DLD1 (cell line): ENCODE results near the gene PTPN11.
"Not testable (repeated sequence)": the region's sequence is repeated elsewhere in the genome, so short reads cannot be mapped to it uniquely, and the experiment has no call there.

Experiments used
- in situ Hi-C: cut with HindIII; loops from 2 replicates; pipeline ENCODE4 v1.10.0; 2017; ENCODE audit warnings: low sequenced_read_pairs

The PTPN11 gene

GRCh38 chr12:112447106-112447505 lies 28.4 kb downstream of the PTPN11 start:
- in situ Hi-C loops: no loop called here

GRCh38 chr12:112448165-112448564 lies 29.4 kb downstream of the PTPN11 start:
- in situ Hi-C loops: not testable (repeated sequence)

- in situ Hi-C loops: no loop called here
Observed at GRCh38 chr12:112450725-112451124, 32.0 kb downstream of the PTPN11 start.

DNA sequence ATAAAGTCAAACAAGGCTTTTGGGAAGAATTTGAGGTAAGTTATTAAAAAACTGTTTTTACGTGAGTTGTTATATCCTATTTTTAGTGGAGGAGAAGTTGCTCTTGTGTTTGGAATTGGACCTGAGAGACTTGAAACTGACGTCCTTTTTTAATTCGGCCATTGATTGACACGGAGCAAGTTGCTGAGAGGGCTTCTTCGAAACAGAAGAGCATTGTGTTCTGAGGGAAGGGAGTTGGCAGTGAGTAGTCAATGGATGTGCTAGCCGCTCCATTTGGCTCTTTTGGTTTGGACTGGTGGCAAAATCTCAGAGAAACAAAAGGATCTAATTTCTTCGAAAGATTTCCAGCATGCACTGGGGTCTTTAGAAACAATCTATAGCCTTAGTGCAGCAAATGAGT lies 37.3 kb downstream of the PTPN11 start:
- in situ Hi-C loops: no loop called here

DNA sequence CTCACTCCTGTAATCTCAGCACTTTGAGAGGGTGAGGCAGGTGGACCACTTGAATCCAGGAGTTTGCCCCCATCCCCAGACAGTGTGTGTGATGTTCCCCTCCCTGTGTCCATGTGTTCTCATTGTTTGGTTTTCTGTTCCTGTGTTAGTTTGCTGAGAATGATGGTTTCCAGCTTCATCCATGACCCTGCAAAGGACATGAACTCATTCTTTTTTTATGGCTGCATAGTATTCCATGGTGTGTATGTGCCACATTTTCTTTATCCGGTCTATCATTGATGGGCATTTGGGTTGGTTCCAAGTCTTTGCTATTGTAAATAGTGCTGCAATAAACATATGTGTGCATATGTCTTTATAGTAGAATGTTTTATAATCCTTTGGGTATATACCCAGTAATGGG lies 38.4 kb downstream of the PTPN11 start:
- in situ Hi-C loops: not testable (repeated sequence)

DNA sequence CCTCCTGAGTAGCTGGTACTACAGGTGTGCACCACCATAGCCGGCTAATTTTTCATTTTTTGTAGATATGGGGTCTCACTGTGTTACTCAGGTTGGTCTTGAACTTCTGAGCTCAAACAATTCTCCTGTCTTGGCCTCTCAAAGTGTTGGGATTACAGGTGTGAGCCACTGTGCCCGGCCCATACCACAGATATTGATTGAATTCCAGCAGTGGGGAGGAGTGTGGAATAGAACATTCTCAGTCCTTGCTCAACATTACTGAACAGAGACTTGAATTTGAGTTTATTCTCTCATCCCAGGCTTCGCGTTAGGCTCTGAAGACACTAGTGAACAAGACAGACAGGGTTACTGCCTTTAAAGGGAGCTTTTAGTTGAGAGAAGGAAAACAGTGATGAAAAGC lies 39.6 kb downstream of the PTPN11 start:
- in situ Hi-C loops: no loop called here

DNA sequence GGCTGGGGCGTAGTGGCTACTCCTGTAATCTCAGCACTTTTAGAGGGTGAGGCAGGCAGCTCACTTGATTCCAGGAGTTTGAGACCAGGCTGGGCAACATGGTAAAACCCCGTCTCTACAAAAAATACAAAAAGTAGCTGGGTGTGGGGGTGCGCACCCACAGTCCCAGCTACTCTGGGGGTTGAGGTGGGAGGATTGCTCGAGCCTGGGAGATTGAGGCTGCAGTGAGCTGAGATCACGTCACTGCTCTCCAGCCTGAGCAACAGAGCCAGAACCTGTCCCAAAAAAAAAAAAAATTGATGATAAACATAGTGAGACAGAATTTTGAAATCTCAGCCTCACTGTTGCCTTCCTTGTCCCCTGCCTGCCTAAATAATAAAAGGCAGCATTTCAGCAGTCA lies 40.0 kb downstream of the PTPN11 start:
- in situ Hi-C loops: no loop called here

- in situ Hi-C loops: loop anchor here (10.0 kb wide), 1 partner anchor 119 kb away; no protein-coding TSS in a partner anchor
Observed at GRCh38 chr12:112463478-112463877, 44.7 kb downstream of the PTPN11 start.

DNA sequence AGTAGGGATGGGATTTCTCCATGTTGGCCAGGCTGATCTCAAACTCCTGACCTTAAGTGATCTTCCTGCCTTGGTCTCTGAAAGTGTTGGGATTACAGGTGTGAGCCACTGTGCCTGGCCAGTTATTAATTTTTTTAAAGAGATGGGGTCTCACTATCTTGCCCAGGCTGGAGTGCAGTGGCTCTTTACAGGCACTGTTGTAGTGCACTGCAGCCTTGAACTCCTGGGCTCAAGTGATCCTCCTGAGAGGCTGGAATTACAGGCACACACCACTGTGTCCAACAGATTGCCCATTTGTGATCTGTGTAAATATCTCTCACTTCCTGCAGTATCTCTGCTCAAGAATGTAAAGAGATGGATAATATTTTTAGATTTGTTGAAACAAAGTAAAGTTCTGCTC lies 45.9 kb downstream of the PTPN11 start:
- in situ Hi-C loops: loop anchor here (10.0 kb wide), 1 partner anchor 120 kb away; no protein-coding TSS in a partner anchor

GRCh38 chr12:112466011-112466422 lies 47.3 kb downstream of the PTPN11 start:
- in situ Hi-C loops: loop anchor here (10.0 kb wide), 1 partner anchor 121 kb away; no protein-coding TSS in a partner anchor

DNA sequence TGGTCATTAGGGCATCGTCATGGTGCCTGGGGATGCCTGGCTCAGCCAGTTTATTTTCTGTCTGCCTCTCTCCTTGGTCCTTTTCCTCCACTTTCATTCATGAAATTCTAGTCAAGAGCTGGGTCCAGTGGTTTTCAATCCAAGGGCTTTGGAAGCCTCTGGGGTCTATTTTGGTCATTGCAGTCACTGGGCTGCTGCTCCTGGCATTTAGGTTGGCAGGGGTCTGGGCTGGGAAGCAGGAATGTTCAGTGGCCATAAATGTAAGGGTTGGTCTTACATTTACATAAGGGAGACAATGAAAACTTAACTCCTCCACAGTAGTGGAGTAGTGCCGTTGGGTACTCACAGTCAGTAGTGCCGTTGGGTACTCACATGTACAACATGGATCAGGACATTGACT lies 48.1 kb downstream of the PTPN11 start:
- in situ Hi-C loops: loop anchor here (10.0 kb wide), 1 partner anchor 122 kb away; no protein-coding TSS in a partner anchor

DNA sequence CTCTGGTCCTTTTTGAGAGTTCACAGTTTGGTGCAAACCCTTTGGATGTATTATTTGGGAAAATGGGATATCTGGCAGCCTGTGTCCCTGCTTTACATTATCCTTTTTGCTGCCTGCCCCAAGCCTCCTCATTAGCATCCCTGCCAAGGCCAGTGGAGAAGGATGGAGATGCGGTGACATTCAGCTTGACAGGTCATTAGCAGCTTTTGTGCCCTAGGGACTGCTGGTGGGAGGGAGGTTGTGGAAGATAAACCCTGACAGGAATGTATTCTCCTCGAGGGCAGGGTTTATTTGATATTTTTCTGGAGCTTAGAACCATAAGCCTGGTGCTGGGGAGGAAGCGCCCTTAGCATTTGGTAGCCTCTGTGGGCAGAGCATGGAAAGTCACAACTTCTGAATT lies 49.3 kb downstream of the PTPN11 start:
- in situ Hi-C loops: loop anchor here (10.0 kb wide), 1 partner anchor 123 kb away; no protein-coding TSS in a partner anchor

DNA sequence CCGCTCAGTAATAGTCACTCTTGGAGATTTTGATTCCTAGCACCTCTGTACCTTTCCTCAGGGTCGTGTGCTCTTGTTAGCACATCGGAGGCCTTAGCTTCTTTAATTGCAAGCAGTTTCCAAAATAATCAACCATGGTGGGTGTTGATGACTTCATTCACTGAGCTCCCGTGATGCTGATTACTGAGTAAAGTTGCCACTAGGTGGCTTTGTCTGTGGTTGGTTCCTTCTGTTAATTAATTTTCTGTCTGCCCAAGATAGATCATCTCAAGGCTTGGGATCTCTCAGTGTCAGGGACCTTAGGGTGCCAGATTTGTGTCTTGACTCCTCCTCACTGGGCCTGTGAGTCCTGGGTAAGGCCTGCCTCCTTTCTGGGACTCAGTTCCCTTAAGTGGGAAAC lies 54.3 kb downstream of the PTPN11 start:
- in situ Hi-C loops: no loop called here

GRCh38 chr12:112479413-112479812 lies 60.7 kb downstream of the PTPN11 start:
- in situ Hi-C loops: no loop called here

GRCh38 chr12:112480931-112481330 lies 62.2 kb downstream of the PTPN11 start:
- in situ Hi-C loops: no loop called here

DNA sequence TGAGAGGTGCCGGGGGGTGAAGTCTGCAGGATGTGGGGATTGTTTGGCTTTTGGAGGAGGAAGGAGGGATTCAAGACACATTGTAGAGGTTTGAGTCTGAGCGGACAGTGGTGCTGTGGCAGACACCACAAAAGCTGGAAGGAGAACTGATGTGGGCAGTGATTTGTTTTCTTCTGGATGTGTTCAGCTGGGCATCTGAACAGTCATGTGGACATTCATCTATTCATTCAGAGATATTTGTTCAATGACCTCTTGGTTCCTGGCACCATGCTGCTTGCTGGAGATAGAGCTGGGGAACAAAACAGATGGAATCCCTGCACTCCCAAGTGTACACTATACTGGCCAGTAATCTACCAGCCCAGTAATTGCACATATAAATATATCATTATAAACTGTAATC lies 64.0 kb downstream of the PTPN11 start:
- in situ Hi-C loops: no loop called here

- in situ Hi-C loops: no loop called here
Observed at GRCh38 chr12:112486361-112486760, 67.6 kb downstream of the PTPN11 start.

- in situ Hi-C loops: no loop called here
Observed at GRCh38 chr12:112488257-112488876, 69.6 kb downstream of the PTPN11 start.

DNA sequence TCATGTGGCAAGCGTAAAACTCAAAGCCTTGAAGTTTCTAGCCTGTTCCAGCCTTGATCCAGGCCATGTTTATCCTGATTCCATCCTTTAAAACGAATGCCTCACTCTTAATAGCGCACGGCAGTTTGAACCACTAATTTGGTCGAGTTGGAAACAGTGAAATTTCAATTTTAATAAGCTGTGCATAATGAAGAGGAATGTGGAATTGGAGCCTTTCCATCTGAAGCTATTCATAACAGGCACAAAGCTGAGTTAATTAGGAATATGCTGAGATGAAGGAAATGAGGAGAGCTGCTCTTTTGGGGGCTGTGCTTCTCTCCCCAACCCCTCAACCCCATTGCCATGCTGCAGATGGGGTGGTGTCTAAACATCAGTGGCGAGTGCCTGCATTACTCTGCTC lies 70.7 kb downstream of the PTPN11 start:
- in situ Hi-C loops: no loop called here

- in situ Hi-C loops: no loop called here
Observed at GRCh38 chr12:112496496-112496895, 77.7 kb downstream of the PTPN11 start.

DNA sequence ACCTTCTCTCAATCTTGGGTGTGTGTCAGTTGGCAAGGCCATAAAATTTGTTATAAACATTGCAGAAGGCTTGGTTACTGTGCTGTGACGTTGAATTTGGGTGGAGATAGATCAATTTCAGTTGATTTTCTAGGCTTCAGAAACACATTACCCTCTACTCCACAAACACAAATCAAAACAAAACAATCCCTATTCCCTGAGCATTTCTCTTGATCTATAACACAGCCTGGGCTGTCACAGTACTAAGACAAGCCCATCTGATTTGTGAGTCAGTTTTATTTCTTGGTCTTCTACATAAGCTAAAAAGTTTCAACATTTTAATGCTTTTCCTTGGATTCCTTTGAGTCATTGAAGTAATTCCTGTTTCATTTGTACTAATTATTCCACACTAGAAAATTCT lies 79.8 kb downstream of the PTPN11 start:
- in situ Hi-C loops: no loop called here

- in situ Hi-C loops: no loop called here
Observed at GRCh38 chr12:112503512-112503911, 84.8 kb downstream of the PTPN11 start.
